Type B pancreatic cell (in vitro differentiated cells): Measurements from ENCODE around the gene IGSF8. TPM values are rescaled to one million over a fixed set of nuclear protein-coding genes. Genes with fewer than 3 reads are reported as not detected.

Experiments
- DNase-seq: peaks from one replicate; pipeline ENCODE4 v3.0.0; 2021; ENCODE audit warnings: mixed read lengths; ENCODE audit not compliant: unreplicated experiment; ENCODE audit errors: extremely low spot score
- H3K27ac Mint-ChIP-seq: 2 replicates; pipeline ENCODE4 v1.8.0; 2021; ENCODE audit warnings: mild to moderate bottlenecking, mixed read lengths
- H3K27me3 Mint-ChIP-seq: 2 replicates; pipeline ENCODE4 v1.8.0; 2021; ENCODE audit warnings: mixed read lengths
- H3K36me3 Mint-ChIP-seq: 2 replicates; pipeline ENCODE4 v1.8.0; 2021; ENCODE audit warnings: mixed read lengths
- H3K4me1 Mint-ChIP-seq: one replicate; pipeline ENCODE4 v1.8.0; 2021; ENCODE audit warnings: mixed read lengths; ENCODE audit not compliant: unreplicated experiment
- H3K4me3 Mint-ChIP-seq: 2 replicates; pipeline ENCODE4 v1.8.0; 2021; ENCODE audit warnings: mild to moderate bottlenecking, mixed read lengths
- H3K9me3 Mint-ChIP-seq: 2 replicates; pipeline ENCODE4 v1.8.0; 2021; ENCODE audit warnings: mixed read lengths
- total RNA-seq: library from RNA; stranded (reverse); gene quantifications from 2 replicates; pipeline ENCODE4 v1.2.1, GENCODE V29; 2021; ENCODE audit warnings: low replicate concordance
- TF ChIP-seq, protein P1 (sequence below): fragments of 200-600 bp; sonication (generic); conservative IDR thresholded peaks from 2 replicates; pipeline ENCODE4 v1.5.0; 2021; ENCODE audit warnings: antibody characterized with exemption, mild to moderate bottlenecking

Gene IGSF8
- total RNA-seq, 1 donor from 2014 or later: 27.7 TPM

DNA sequence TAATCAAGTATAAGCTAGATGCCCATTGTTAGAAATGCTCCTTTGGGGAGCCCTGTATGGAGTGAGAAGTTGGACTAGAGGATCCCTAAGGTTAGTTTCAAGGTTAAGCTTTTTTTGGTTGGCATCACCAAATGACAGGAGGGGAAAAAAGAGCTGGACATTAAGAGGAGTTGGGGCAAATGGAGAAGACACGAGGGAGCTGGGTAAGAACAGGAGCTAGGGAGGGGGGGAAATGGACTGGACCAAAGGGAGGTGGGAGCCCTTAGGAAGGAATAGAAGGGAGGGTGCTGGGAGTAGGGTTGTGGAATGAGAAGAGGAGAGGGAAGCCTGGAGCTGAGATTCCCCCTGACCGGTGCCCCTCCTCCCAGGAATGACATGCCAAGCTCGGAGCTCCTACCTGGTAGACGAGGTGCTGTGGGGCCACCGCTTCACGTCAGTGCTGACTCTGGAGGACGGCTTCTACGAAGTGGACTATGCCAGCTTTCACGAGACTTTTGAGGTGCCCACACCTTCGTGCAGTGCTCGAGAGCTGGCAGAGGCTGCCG lies 11.2 kb downstream of the IGSF8 start:
- H3K27me3 Mint-ChIP-seq: peaks cover 33% of the 10 kb centered on the region
- DNase-seq: no peak
- TF ChIP-seq, protein P1, sequence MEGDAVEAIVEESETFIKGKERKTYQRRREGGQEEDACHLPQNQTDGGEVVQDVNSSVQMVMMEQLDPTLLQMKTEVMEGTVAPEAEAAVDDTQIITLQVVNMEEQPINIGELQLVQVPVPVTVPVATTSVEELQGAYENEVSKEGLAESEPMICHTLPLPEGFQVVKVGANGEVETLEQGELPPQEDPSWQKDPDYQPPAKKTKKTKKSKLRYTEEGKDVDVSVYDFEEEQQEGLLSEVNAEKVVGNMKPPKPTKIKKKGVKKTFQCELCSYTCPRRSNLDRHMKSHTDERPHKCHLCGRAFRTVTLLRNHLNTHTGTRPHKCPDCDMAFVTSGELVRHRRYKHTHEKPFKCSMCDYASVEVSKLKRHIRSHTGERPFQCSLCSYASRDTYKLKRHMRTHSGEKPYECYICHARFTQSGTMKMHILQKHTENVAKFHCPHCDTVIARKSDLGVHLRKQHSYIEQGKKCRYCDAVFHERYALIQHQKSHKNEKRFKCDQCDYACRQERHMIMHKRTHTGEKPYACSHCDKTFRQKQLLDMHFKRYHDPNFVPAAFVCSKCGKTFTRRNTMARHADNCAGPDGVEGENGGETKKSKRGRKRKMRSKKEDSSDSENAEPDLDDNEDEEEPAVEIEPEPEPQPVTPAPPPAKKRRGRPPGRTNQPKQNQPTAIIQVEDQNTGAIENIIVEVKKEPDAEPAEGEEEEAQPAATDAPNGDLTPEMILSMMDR: no peak
- no peak overlapping the region for H3K27ac Mint-ChIP-seq
- H3K36me3 Mint-ChIP-seq: no peaks in the 10 kb centered on the region
- H3K9me3 Mint-ChIP-seq: no peaks in the 10 kb centered on the region
- peaks cover 14% of the 10 kb centered on the region for H3K4me1 Mint-ChIP-seq
- no peak overlapping the region for H3K4me3 Mint-ChIP-seq

DNA sequence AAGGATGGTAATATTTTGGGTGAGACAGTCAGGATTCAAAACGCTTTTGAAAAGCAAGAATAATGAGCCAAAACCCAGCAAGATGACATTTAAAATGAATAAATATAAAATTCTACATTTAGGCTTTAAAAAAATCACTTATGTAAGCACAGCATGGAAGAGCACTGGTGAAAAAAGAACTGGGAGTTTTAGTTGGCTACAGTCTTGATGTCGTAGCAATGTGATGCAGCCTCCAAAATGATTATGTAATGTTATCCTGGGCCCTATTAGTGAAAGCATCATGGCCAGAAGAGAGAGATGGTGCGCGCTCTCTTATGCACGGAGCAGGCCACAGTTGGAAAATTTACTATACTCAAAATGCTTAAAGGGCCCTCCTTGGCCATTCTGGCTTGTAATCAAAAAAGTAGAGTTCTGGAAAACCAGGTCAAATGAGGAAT lies 11.9 kb downstream of the IGSF8 start:
- TF ChIP-seq, protein P1: no peak
- H3K27ac Mint-ChIP-seq: no peak overlapping the region
- DNase-seq: no peak
- no peaks in the 10 kb centered on the region for H3K36me3 Mint-ChIP-seq
- no peaks in the 10 kb centered on the region for H3K9me3 Mint-ChIP-seq
- H3K4me3 Mint-ChIP-seq: no peak overlapping the region
- H3K27me3 Mint-ChIP-seq: peaks cover 41% of the 10 kb centered on the region
- H3K4me1 Mint-ChIP-seq: peaks cover 14% of the 10 kb centered on the region

DNA sequence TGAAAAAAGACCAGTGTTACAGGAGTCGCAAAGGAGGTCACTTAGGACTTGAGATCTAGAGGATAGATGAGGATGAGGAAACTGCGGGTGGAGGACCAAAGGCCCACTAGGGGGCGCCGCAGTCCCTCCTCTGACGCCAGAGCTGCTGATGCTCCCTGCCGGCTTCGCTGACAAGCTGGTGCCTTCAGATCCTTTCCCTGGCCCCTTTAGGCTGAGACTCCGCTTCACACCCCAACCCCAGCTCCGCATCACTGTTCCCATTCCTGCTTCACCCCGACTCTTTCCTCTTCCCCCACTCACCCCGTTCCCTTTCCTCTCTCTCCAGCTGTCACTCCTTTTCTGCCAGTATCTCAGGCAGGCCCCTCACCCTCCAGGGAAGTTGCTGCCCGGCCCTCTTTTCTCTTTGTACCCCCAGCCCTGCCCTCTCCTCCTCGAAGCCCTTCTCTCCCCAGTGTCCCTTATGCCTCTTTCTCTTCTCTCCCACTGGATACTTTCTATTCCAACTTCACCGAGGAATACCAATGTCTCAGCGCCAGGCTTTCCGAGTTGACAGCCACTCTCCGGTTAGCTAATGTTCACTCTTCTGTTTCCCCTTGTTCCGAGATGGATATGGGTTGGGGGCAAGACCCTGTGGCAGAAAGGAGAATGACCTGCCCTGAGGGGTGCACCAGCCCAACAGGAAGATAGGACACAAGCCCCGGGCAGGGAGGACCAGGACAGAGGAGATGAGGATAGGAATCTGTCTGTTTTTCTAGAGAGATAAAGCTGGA lies 12.5 kb downstream of the IGSF8 start:
- peaks cover 46% of the 10 kb centered on the region for H3K27me3 Mint-ChIP-seq
- peak overlapping the region; percentile 22 for H3K4me3 Mint-ChIP-seq

DNA sequence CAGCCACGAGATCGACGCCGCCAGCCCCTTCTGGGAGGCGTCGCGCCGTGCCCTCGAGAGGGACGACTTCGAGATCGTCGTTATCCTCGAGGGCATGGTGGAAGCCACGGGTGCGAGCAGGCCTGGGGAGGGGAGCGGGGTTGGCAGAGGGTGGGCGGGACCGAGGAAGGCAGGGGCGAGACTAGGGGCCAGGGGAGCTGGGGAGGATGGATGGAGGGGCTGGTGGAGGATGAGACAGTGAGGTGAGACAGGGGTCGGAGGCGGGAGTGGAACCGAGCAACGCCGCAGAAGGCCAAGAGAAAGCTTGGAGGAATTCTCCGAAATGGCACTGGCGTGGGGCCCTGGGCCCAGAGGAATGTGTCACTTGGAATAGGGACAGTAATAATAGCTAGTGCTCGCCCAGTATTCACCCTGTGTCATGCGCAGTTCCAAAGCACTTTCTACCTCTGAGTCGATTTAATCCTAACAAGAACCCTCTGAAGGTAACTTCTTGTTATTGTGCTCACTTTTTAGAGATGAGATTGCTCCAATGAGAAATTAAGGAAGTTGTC lies 13.6 kb downstream of the IGSF8 start:
- H3K4me3 Mint-ChIP-seq: no peak overlapping the region
- no peak for DNase-seq
- TF ChIP-seq, protein P1: no peak
- H3K4me1 Mint-ChIP-seq: peaks cover 10% of the 10 kb centered on the region
- H3K27me3 Mint-ChIP-seq: peaks cover 56% of the 10 kb centered on the region
- H3K36me3 Mint-ChIP-seq: no peaks in the 10 kb centered on the region
- no peak overlapping the region for H3K27ac Mint-ChIP-seq
- no peaks in the 10 kb centered on the region for H3K9me3 Mint-ChIP-seq

More for the DNA sequence above, 12.5 kb downstream of the IGSF8 start:
- DNase-seq: peak; percentile 84
- TF ChIP-seq, protein P1: peak; percentile 93
- Mint-ChIP-seq H3K36me3 (no peaks in the 10 kb centered on the region), H3K4me1 (peaks cover 14% of the 10 kb centered on the region), H3K9me3 (no peaks in the 10 kb centered on the region), H3K27ac (no peak overlapping the region)

DNA sequence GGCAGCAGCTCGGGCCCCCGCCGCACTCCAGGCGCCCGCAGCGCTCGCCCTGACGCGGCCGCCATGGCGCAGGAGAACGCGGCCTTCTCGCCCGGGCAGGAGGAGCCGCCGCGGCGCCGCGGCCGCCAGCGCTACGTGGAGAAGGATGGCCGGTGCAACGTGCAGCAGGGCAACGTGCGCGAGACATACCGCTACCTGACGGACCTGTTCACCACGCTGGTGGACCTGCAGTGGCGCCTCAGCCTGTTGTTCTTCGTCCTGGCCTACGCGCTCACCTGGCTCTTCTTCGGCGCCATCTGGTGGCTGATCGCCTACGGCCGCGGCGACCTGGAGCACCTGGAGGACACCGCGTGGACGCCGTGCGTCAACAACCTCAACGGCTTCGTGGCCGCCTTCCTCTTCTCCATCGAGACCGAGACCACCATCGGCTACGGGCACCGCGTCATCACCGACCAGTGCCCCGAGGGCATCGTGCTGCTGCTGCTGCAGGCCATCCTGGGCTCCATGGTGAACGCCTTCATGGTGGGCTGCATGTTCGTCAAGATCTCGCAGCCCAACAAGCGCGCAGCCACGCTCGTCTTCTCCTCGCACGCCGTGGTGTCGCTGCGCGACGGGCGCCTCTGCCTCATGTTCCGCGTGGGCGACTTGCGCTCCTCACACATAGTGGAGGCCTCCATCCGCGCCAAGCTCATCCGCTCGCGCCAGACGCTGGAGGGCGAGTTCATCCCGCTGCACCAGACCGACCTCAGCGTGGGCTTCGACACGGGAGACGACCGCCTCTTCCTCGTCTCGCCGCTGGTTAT lies 14.2 kb downstream of the IGSF8 start:
- TF ChIP-seq, protein P1: peak; percentile 73
- Mint-ChIP-seq H3K36me3 (no peaks in the 10 kb centered on the region), H3K27me3 (peaks cover 63% of the 10 kb centered on the region), H3K4me3 (peak overlapping the region; percentile 75), H3K4me1 (peaks cover 10% of the 10 kb centered on the region), H3K9me3 (no peaks in the 10 kb centered on the region), H3K27ac (no peak overlapping the region)
- DNase-seq: no peak
